GM23248 (cell line): Measurements from ENCODE around the gene PPP1R11. TPM values are rescaled to one million over a fixed set of nuclear protein-coding genes. Genes with fewer than 3 reads are reported as not detected.
A peak's percentile ranks its signal among the peaks of the same experiment; 100 is the strongest.
"Not testable (repeated sequence)": the region's sequence is repeated elsewhere in the genome, so short reads cannot be mapped to it uniquely, and the experiment has no call there.

Experiments
- DNase-seq: peaks from one replicate; pipeline ENCODE4 v3.0.0-alpha.2; 2015
- H2AFZ ChIP-seq: fragments of 200-600 bp; sonication (generic); 2 replicates; pipeline ENCODE4 v1.6.1; 2016; ENCODE audit warnings: antibody characterized with exemption
- H3F3A ChIP-seq: fragments of 200-600 bp; sonication (generic); 2 replicates; pipeline ENCODE4 v1.6.1; 2016; ENCODE audit warnings: mild to moderate bottlenecking, antibody characterized with exemption, mixed run types; ENCODE audit not compliant: insufficient read depth
- H3K27ac ChIP-seq: fragments of 200-600 bp; sonication (generic); 2 replicates; pipeline ENCODE4 v1.5.1; 2016; ENCODE audit warnings: mild to moderate bottlenecking
- H3K27me3 ChIP-seq: fragments of 200-600 bp; sonication (generic); replicated peaks from 2 replicates; pipeline ENCODE4 v1.6.1; 2016; ENCODE audit warnings: mild to moderate bottlenecking; ENCODE audit not compliant: insufficient read depth
- H3K36me3 ChIP-seq: fragments of 200-600 bp; sonication (generic); 2 replicates; pipeline ENCODE4 v1.6.1; 2016; ENCODE audit warnings: low read depth, mild to moderate bottlenecking
- H3K4me1 ChIP-seq: fragments of 200-600 bp; sonication (generic); 2 replicates; pipeline ENCODE4 v1.6.1; 2016; ENCODE audit warnings: mild to moderate bottlenecking; ENCODE audit not compliant: insufficient read depth
- H3K4me2 ChIP-seq: fragments of 200-600 bp; sonication (generic); one replicate; pipeline ENCODE4 v1.6.1; 2016; ENCODE audit warnings: mild to moderate bottlenecking; ENCODE audit not compliant: unreplicated experiment
- H3K4me3 ChIP-seq: fragments of 200-600 bp; sonication (generic); 2 replicates; pipeline ENCODE4 v1.5.1; 2016; ENCODE audit warnings: mild to moderate bottlenecking
- H3K79me2 ChIP-seq: fragments of 200-600 bp; sonication (generic); 2 replicates; pipeline ENCODE4 v1.6.1; 2016; ENCODE audit warnings: mild to moderate bottlenecking; ENCODE audit not compliant: insufficient read depth
- H3K9ac ChIP-seq: fragments of 200-600 bp; sonication (generic); 2 replicates; pipeline ENCODE4 v1.6.1; 2016; ENCODE audit warnings: mild to moderate bottlenecking
- H3K9me2 ChIP-seq: fragments of 200-600 bp; sonication (generic); 2 replicates; pipeline ENCODE4 v1.6.1; 2016; ENCODE audit warnings: mixed run types, mild to moderate bottlenecking, moderate library complexity; ENCODE audit not compliant: insufficient read depth
- H3K9me3 ChIP-seq: fragments of 200-600 bp; sonication (generic); one replicate; pipeline ENCODE4 v1.6.1; 2017; ENCODE audit warnings: low read depth
- H4K20me1 ChIP-seq: fragments of 200-600 bp; sonication (generic); 2 replicates; pipeline ENCODE4 v1.6.0; 2016; ENCODE audit not compliant: insufficient read depth
- EZH2 ChIP-seq: fragments of 200-600 bp; sonication (generic); IDR thresholded peaks from 2 replicates; pipeline ENCODE4 v1.6.1; 2018; ENCODE audit warnings: antibody characterized with exemption, mild to moderate bottlenecking; ENCODE audit not compliant: insufficient read depth, poor library complexity, severe bottlenecking
- EZH2phosphoT487 ChIP-seq: fragments of 200-600 bp; sonication (generic); IDR thresholded peaks from 2 replicates; pipeline ENCODE4 v1.6.1; 2018; ENCODE audit warnings: antibody characterized with exemption, moderate library complexity, mild to moderate bottlenecking, low read depth; ENCODE audit not compliant: insufficient read depth
- WGBS, 2 experiments: methylation state at CpG; one replicate each; pipeline ENCODE4 v1.1.6; 2015 to 2017; ENCODE audit warnings: low lambda C conversion rate in 2 of 2, low coverage in 1 of 2; ENCODE audit errors: missing lambda C conversion rate in 2 of 2; 5-methylcytosine and 5-hydroxymethylcytosine counted together
- in situ Hi-C: fragments of 300-500 bp; cut with MboI; formaldehyde crosslinking; loops from 2 replicates; pipeline ENCODE4 v1.15.0; 2020
- polyA plus RNA-seq: library from polyadenylated mRNA; unstranded; fragments of >200 nt; fragmentation: Nextera tagmentation; extraction: Ambion mirVana; gene quantifications from 2 replicates; pipeline ENCODE4 v1.2.1, GENCODE V29; 2016
- total RNA-seq: library from RNA; depleted of rRNA; stranded (reverse); fragments of >200 nt; shearing (Covaris generic); gene quantifications from 2 replicates; pipeline ENCODE4 v1.2.3, GENCODE V29; 2014

PPP1R11 gene
- total and polyA plus RNA-seq, 2 experiments from 2014 or later: 44.1 to 77.5 TPM

- Histone ChIP-seq H3K4me3 (no peak overlapping the region), H3K27me3 (no peaks in the 10 kb centered on the region), H3K4me1 (no peaks in the 10 kb centered on the region), H3K9me2 (no peaks in the 10 kb centered on the region), H3K9me3 (no peaks in the 10 kb centered on the region), H3F3A (no peaks in the 10 kb centered on the region), H4K20me1 (no peaks in the 10 kb centered on the region; the same call in 1 of the 2 replicates), H3K79me2 (no peaks in the 10 kb centered on the region), H3K36me3 (no peaks in the 10 kb centered on the region), H3K4me2 (no peak overlapping the region), H2AFZ (no peak overlapping the region), H3K27ac (no peak overlapping the region), H3K9ac (no peak overlapping the region)
- WGBS, 2 experiments: 95 to 100% methylated on average over 1 of the region's 1 CpG
- in situ Hi-C loops: no loop called here
- TF ChIP-seq EZH2phosphoT487: no peak
- TF ChIP-seq EZH2: no peak
- DNase-seq: no peak
These were observed 41.8 kb upstream of the PPP1R11 start for GRCh38 chr6:30025186-30025585.

- in situ Hi-C loops: no loop called here
- Histone ChIP-seq H3K79me2 (no peaks in the 10 kb centered on the region), H3K4me1 (no peaks in the 10 kb centered on the region), H3K36me3 (no peaks in the 10 kb centered on the region), H4K20me1 (no peaks in the 10 kb centered on the region), H2AFZ (no peak overlapping the region), H3K9me3 (no peaks in the 10 kb centered on the region), H3K27ac (no peak overlapping the region), H3F3A (no peaks in the 10 kb centered on the region), H3K9me2 (no peaks in the 10 kb centered on the region), H3K9ac (no peak overlapping the region), H3K4me3 (no peak overlapping the region), H3K27me3 (no peaks in the 10 kb centered on the region), H3K4me2 (no peak overlapping the region)
- DNase-seq: no peak
- no peak for TF ChIP-seq EZH2
- no peak for TF ChIP-seq EZH2phosphoT487
- WGBS, 2 experiments: 88 to 97% methylated on average over 1 of the region's 1 CpG
These were observed 37.4 kb upstream of the PPP1R11 start for GRCh38 chr6:30029588-30029987.

- Histone ChIP-seq H2AFZ (no peak overlapping the region), H3F3A (no peaks in the 10 kb centered on the region), H3K4me1 (no peaks in the 10 kb centered on the region), H3K27ac (no peak overlapping the region), H3K9me3 (no peaks in the 10 kb centered on the region), H3K79me2 (no peaks in the 10 kb centered on the region), H3K9me2 (no peaks in the 10 kb centered on the region), H3K4me3 (no peak overlapping the region), H3K9ac (no peak overlapping the region), H3K36me3 (no peaks in the 10 kb centered on the region), H4K20me1 (no peaks in the 10 kb centered on the region), H3K4me2 (no peak overlapping the region), H3K27me3 (no peaks in the 10 kb centered on the region)
- DNase-seq: no peak
- in situ Hi-C loops: no loop called here
- TF ChIP-seq EZH2 (no peak), EZH2phosphoT487 (no peak)
These were observed 35.6 kb upstream of the PPP1R11 start for GRCh38 chr6:30031381-30031780.

- H3K27ac ChIP-seq: peak overlapping the region; percentile 39
- H3K36me3 ChIP-seq, in situ Hi-C loops, H3K79me2 ChIP-seq, H2AFZ ChIP-seq, H4K20me1 ChIP-seq, H3K4me1 ChIP-seq, H3K27me3 ChIP-seq, H3K4me3 ChIP-seq, H3K9me3 ChIP-seq, H3F3A ChIP-seq, H3K4me2 ChIP-seq, H3K9me2 ChIP-seq: not testable (repeated sequence)
- peak overlapping the region; percentile 13; the same call in 1 of the 2 replicates for H3K9ac ChIP-seq
- 85 to 86% methylated on average over 5 of the region's 5 CpGs for WGBS, 2 experiments
- DNase-seq: peak; percentile 67
These were observed 33.6 kb upstream of the PPP1R11 start for GRCh38 chr6:30033440-30033839.

GRCh38 chr6:30035784-30036183, 31.2 kb upstream of the PPP1R11 start:
- no peaks in the 10 kb centered on the region for H3F3A ChIP-seq
- no peaks in the 10 kb centered on the region for H3K36me3 ChIP-seq
- H4K20me1 ChIP-seq: no peaks in the 10 kb centered on the region
- 84 to 100% methylated on average over 1 of the region's 1 CpG for WGBS, 2 experiments
- no peak overlapping the region for H3K27ac ChIP-seq
- no peak overlapping the region for H3K4me3 ChIP-seq
- H2AFZ ChIP-seq: no peak overlapping the region
- no peak overlapping the region for H3K4me2 ChIP-seq
- in situ Hi-C loops: no loop called here
- no peak overlapping the region for H3K9ac ChIP-seq
- no peaks in the 10 kb centered on the region for H3K79me2 ChIP-seq
- no peaks in the 10 kb centered on the region for H3K27me3 ChIP-seq
- DNase-seq: no peak
- H3K9me3 ChIP-seq: no peaks in the 10 kb centered on the region
- no peaks in the 10 kb centered on the region for H3K9me2 ChIP-seq
- no peaks in the 10 kb centered on the region for H3K4me1 ChIP-seq
- TF ChIP-seq EZH2phosphoT487: no peak
- no peak for TF ChIP-seq EZH2
